K562 (cell line): ENCODE results near the gene PTPRG.

ENCODE experiments used
- BMI1 ChIP-seq: fragments of 150-350 bp; IDR thresholded peaks from 2 replicates; pipeline ENCODE4 v1.6.1; 2014; ENCODE audit warnings: low read length
- EZH2 ChIP-seq: IDR thresholded peaks from 2 replicates; pipeline ENCODE4 v1.6.1; 2012; ENCODE audit warnings: low read depth, mild to moderate bottlenecking, inconsistent platforms, low read length, borderline replicate concordance
- GTF2F1 ChIP-seq: IDR thresholded peaks from 2 replicates; pipeline ENCODE4 v1.6.1; 2011; ENCODE audit warnings: low read depth, low read length, improper control_type of control experiment
- KDM1A ChIP-seq, 2 experiments: fragments of 450-650 bp; IDR thresholded peaks; 2 replicates each; pipeline ENCODE4 v1.6.1; 2016; ENCODE audit warnings: mild to moderate bottlenecking in 2 of 2
- MYC ChIP-seq, 2 experiments: fragments of 250-450 bp in 1 of 2; sonication (Bioruptor Pico) in 1 of 2; IDR thresholded peaks; 2 replicates each; pipeline versions ENCODE4 v1.5.1 to v1.6.1; 2012 to 2021; ENCODE audit warnings: low read depth in 2 of 2, borderline replicate concordance in 1 of 2, improper control_type of control experiment in 1 of 2, low read length in 1 of 2, mild to moderate bottlenecking in 1 of 2, moderate library complexity in 1 of 2
- NFXL1 ChIP-seq: fragments of 450-650 bp; formaldehyde crosslinking; IDR thresholded peaks from 2 replicates; pipeline ENCODE4 v1.4.0; 2021; ENCODE audit warnings: mild to moderate bottlenecking
- POLR2H ChIP-seq: IDR thresholded peaks from 2 replicates; pipeline ENCODE4 v1.6.1; 2016; ENCODE audit warnings: missing genetic modification characterization, low read depth, mild to moderate bottlenecking, control low read depth, missing compliant biosample characterization, moderate library complexity
- RAD51 ChIP-seq: fragments of 450-650 bp; IDR thresholded peaks from 2 replicates; pipeline ENCODE4 v1.7.1; 2016; ENCODE audit warnings: low read depth, mild to moderate bottlenecking, borderline replicate concordance

DNA sequence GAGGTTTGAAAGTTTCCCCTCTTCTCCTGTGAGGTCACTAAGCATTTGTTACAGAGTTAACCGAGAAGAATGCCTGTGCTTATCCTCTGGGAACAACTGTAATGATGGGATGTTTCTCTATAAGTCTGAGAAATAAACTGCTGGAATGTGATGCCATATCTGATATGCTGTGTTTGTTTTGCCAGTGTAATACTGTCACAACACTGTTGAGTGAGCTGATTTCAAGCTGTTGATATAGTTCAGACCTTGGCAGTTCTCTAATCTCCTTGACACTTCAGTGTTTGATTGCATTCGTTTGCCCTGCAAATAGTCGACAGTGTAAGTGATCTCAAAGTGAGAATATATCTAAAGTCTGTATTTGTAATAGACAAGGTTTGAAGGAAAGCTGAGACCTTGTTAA is 73.3 kb downstream of the PTPRG start:
- no peak for TF ChIP-seq POLR2H
- no peak for TF ChIP-seq GTF2F1
- no peak for TF ChIP-seq MYC (IDR thresholded peaks at IDR 0.05; ENCODE audit: low read depth, low read length)
- TF ChIP-seq MYC (CRISPR knock-in tag; IDR thresholded peaks at IDR 0.05; ENCODE audit: borderline replicate concordance, low read depth): no peak
- no peak for TF ChIP-seq KDM1A (IDR thresholded peaks at IDR 0.05)
- TF ChIP-seq RAD51: no peak
- TF ChIP-seq BMI1: no peak
- TF ChIP-seq NFXL1 (CRISPR knock-in tag): no peak
- TF ChIP-seq EZH2: no peak
